DND-41 (cell line): Measurements from ENCODE around the gene INSM1.

ENCODE experiments used
- CTCF ChIP-seq: IDR thresholded peaks from 2 replicates; pipeline ENCODE4 v1.5.1; 2012; ENCODE audit warnings: borderline replicate concordance, low read length, moderate library complexity, mild to moderate bottlenecking; ENCODE audit not compliant: poor library complexity, severe bottlenecking; ENCODE audit errors: extremely low read depth
- EZH2 ChIP-seq: IDR thresholded peaks from 3 replicates; pipeline ENCODE4 v1.6.1; 2012; ENCODE audit warnings: borderline replicate concordance, low read depth, mild to moderate bottlenecking, moderate library complexity, low read length, inconsistent platforms; ENCODE audit not compliant: severe bottlenecking

GRCh38 chr20:20386192-20386591 lies 18.3 kb downstream of the INSM1 start:
- TF ChIP-seq CTCF (no peak), EZH2 (no peak)
